ENCODE measurements around the gene VAC14.

DNA sequence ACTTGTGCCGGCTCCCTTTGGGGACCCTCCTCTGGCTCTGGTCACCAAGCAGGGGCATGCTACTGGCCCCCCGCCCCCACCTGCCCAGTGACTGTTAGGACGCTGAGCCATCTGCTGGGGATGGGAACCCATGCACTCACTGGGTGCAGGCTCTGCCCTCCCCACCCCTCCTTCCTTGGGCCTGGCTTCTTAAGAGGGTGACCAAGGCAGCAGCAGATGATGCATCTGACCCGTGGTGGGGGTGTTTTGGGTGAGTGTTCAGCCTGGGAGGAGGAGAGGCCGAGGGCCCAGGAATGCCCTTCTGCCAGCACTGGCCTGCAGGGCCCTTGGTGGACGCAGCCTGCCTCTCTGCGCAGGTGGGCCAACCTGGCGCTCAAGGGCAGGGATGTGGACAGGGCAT is 95.9 kb downstream of the VAC14 start:
- TF ChIP-seq, protein P1, sequence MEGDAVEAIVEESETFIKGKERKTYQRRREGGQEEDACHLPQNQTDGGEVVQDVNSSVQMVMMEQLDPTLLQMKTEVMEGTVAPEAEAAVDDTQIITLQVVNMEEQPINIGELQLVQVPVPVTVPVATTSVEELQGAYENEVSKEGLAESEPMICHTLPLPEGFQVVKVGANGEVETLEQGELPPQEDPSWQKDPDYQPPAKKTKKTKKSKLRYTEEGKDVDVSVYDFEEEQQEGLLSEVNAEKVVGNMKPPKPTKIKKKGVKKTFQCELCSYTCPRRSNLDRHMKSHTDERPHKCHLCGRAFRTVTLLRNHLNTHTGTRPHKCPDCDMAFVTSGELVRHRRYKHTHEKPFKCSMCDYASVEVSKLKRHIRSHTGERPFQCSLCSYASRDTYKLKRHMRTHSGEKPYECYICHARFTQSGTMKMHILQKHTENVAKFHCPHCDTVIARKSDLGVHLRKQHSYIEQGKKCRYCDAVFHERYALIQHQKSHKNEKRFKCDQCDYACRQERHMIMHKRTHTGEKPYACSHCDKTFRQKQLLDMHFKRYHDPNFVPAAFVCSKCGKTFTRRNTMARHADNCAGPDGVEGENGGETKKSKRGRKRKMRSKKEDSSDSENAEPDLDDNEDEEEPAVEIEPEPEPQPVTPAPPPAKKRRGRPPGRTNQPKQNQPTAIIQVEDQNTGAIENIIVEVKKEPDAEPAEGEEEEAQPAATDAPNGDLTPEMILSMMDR (IDR thresholded peaks at IDR 0.05), result no peak
- no peak for TF ChIP-seq POLR2A (IDR thresholded peaks at IDR 0.05)

Measured in lower leg skin (tissue), 3 donors.